T47D (cell line): ENCODE measurements around the gene LRG1.

Experiments
- DNase-seq, 2 experiments: peaks; one replicate each; pipeline versions ENCODE4 v3.0.0 to v3.0.0-alpha.2; 2011 to 2012; ENCODE audit warnings: low read depth in 1 of 2, low spot score in 1 of 2
- JUND ChIP-seq: IDR thresholded peaks from 2 replicates; pipeline ENCODE4 v1.6.1; 2012; ENCODE audit warnings: low read depth
- in situ Hi-C: cut with HindIII; loops from 2 replicates; pipeline ENCODE4 v1.10.0; 2016; ENCODE audit warnings: low sequenced_read_pairs, low pct_unique_long_range_greater_than_20kb

Gene LRG1

GRCh38 chr19:4516199-4516938 is 23.5 kb downstream of the LRG1 start:
- no peak for TF ChIP-seq JUND
- in situ Hi-C loops, result no loop called here
- no peak for DNase-seq

- no peak for TF ChIP-seq JUND
- no peak for DNase-seq
- in situ Hi-C loops, result no loop called here
Measured at GRCh38 chr19:4515732-4516131, 24.1 kb downstream of the LRG1 start.

- DNase-seq, result no peak
- in situ Hi-C loops, result no loop called here
- no peak for TF ChIP-seq JUND
Measured at GRCh38 chr19:4513248-4513647, 26.6 kb downstream of the LRG1 start.

GRCh38 chr19:4512070-4512469 is 27.8 kb downstream of the LRG1 start:
- DNase-seq, result no peak
- no peak for TF ChIP-seq JUND
- in situ Hi-C loops, result no loop called here

- in situ Hi-C loops, result no loop called here
- no peak for DNase-seq
- no peak for TF ChIP-seq JUND
Measured at GRCh38 chr19:4511300-4512054, 28.4 kb downstream of the LRG1 start.

GRCh38 chr19:4510435-4511255 is 29.2 kb downstream of the LRG1 start:
- in situ Hi-C loops, result no loop called here
- no peak for DNase-seq
- TF ChIP-seq JUND, result no peak

GRCh38 chr19:4508698-4509097 is 31.1 kb downstream of the LRG1 start:
- no peak for TF ChIP-seq JUND
- DNase-seq, result no peak
- in situ Hi-C loops, result no loop called here

GRCh38 chr19:4507804-4508203 is 32.0 kb downstream of the LRG1 start:
- no peak for TF ChIP-seq JUND
- in situ Hi-C loops, result no loop called here
- no peak for DNase-seq

GRCh38 chr19:4507150-4507452 is 32.7 kb downstream of the LRG1 start:
- in situ Hi-C loops, result no loop called here
- TF ChIP-seq JUND, result no peak
- no peak for DNase-seq

GRCh38 chr19:4506449-4507149 is 33.2 kb downstream of the LRG1 start:
- DNase-seq, result no peak
- no peak for TF ChIP-seq JUND
- in situ Hi-C loops, result no loop called here

GRCh38 chr19:4505570-4506448 is 34.0 kb downstream of the LRG1 start:
- no peak for TF ChIP-seq JUND
- no peak for DNase-seq
- in situ Hi-C loops, result no loop called here
